Ascending aorta (tissue), 2 donors: ENCODE measurements around the gene CRTC3. TPM values are rescaled to one million over a fixed set of nuclear protein-coding genes. Genes with fewer than 3 reads are reported as not detected.
"Not testable (repeated sequence)": the region's sequence is repeated elsewhere in the genome, so short reads cannot be mapped to it uniquely, and the experiment has no call there.

Source experiments
- DNase-seq, 2 donors: peaks; one replicate each; pipeline ENCODE4 v3.0.0-alpha.2; 2019; ENCODE audit warnings: low spot score in 2 of 2
- H3K27ac ChIP-seq, 2 donors: fragments of 200-600 bp; sonication (generic); one replicate each; pipeline ENCODE4 v1.5.1; 2016 to 2017; ENCODE audit warnings: mild to moderate bottlenecking in 1 of 2
- H3K27me3 ChIP-seq: fragments of 200-600 bp; sonication (generic); one replicate; pipeline ENCODE4 v1.5.1; 2017
- H3K36me3 ChIP-seq, 2 donors: fragments of 200-600 bp; sonication (generic); one replicate each; pipeline ENCODE4 v1.5.1; 2016
- H3K4me1 ChIP-seq, 2 donors: fragments of 200-600 bp; sonication (generic); one replicate each; pipeline ENCODE4 v1.5.1; 2016 to 2017; ENCODE audit warnings: mild to moderate bottlenecking in 1 of 2
- H3K4me3 ChIP-seq, 2 donors: fragments of 200-600 bp; sonication (generic); one replicate each; pipeline ENCODE4 v1.5.1; 2016 to 2017; ENCODE audit warnings: mild to moderate bottlenecking in 1 of 2
- H3K9me3 ChIP-seq, 2 donors: fragments of 200-600 bp; sonication (generic); one replicate each; pipeline ENCODE4 v1.5.1; 2016
- CTCF ChIP-seq, 3 experiments: fragments of 200-600 bp in 2 of 3; fragments of 450-650 bp in 1 of 3; sonication (generic) in 2 of 3; IDR thresholded peaks; one replicate each; pipeline ENCODE4 v1.5.1; 2016 to 2019; ENCODE audit warnings: antibody characterized with exemption in 3 of 3, mild to moderate bottlenecking in 1 of 3, moderate library complexity in 1 of 3
- intact Hi-C: fragments of 100-400 bp; cut with DNase I; formaldehyde crosslinking; loops from one replicate; pipeline ENCODE4 v1.15.1; 2023
- total RNA-seq: library from RNA; depleted of rRNA; stranded (reverse); fragments of >200 nt; gene quantifications from one replicate; pipeline ENCODE4 v1.1.0, GENCODE V29; 2016

The CRTC3 gene
- total RNA-seq, 1 donor from 2014 or later = 35.5 TPM

- TF ChIP-seq CTCF (IDR thresholded peaks at IDR 0.05) = no peak
- no peak overlapping the region for H3K4me3 ChIP-seq
- H3K27ac ChIP-seq = no peak overlapping the region
- DNase-seq = no peak
- no peaks in the 10 kb centered on the region for H3K4me1 ChIP-seq
- no peaks in the 10 kb centered on the region for H3K9me3 ChIP-seq
- H3K27me3 ChIP-seq = no peaks in the 10 kb centered on the region
- H3K36me3 ChIP-seq = peaks cover 55 to 80% of the 10 kb centered on the region in 2 donors
- intact Hi-C loops = no loop called here
Observed at GRCh38 chr15:90623854-90624253, 94.1 kb downstream of the CRTC3 start.

GRCh38 chr15:90624278-90624981, 94.7 kb downstream of the CRTC3 start:
- Histone ChIP-seq H3K9me3 (no peaks in the 10 kb centered on the region), H3K27me3 (no peaks in the 10 kb centered on the region), H3K27ac (no peak overlapping the region), H3K4me3 (no peak overlapping the region), H3K36me3 (peaks cover 55 to 84% of the 10 kb centered on the region in 2 donors), H3K4me1 (no peaks in the 10 kb centered on the region)
- peak in 1 of 2 donors; percentile 38 for DNase-seq
- intact Hi-C loops = no loop called here
- TF ChIP-seq CTCF (IDR thresholded peaks at IDR 0.05) = no peak

- Histone ChIP-seq H3K27ac (no peak overlapping the region), H3K4me3 (no peak overlapping the region), H3K9me3 (no peaks in the 10 kb centered on the region), H3K4me1 (no peaks in the 10 kb centered on the region), H3K36me3 (peaks cover 57 to 84% of the 10 kb centered on the region in 2 donors), H3K27me3 (no peaks in the 10 kb centered on the region)
- no peak for DNase-seq
- intact Hi-C loops = no loop called here
- no peak for TF ChIP-seq CTCF (IDR thresholded peaks at IDR 0.05)
Observed at GRCh38 chr15:90625037-90625436, 95.3 kb downstream of the CRTC3 start.

GRCh38 chr15:90629217-90629616, 99.5 kb downstream of the CRTC3 start:
- Histone ChIP-seq H3K4me1 (no peaks in the 10 kb centered on the region), H3K9me3 (no peaks in the 10 kb centered on the region), H3K36me3 (peaks cover 64 to 80% of the 10 kb centered on the region in 2 donors), H3K4me3 (no peak overlapping the region), H3K27ac (no peak overlapping the region), H3K27me3 (no peaks in the 10 kb centered on the region)
- intact Hi-C loops = no loop called here
- TF ChIP-seq CTCF (IDR thresholded peaks at IDR 0.05) = no peak
- DNase-seq = peak in 1 of 2 donors; percentile 37

GRCh38 chr15:90633360-90633759, 103.6 kb downstream of the CRTC3 start:
- DNase-seq = peak in 1 of 2 donors; percentile 24
- H3K4me1 ChIP-seq = no peaks in the 10 kb centered on the region
- no peaks in the 10 kb centered on the region for H3K27me3 ChIP-seq
- intact Hi-C loops = no loop called here
- no peak for TF ChIP-seq CTCF (IDR thresholded peaks at IDR 0.05)
- no peak overlapping the region for H3K4me3 ChIP-seq
- H3K9me3 ChIP-seq = no peaks in the 10 kb centered on the region
- no peak overlapping the region for H3K27ac ChIP-seq
- peaks cover 54 to 73% of the 10 kb centered on the region in 2 donors for H3K36me3 ChIP-seq

- H3K9me3 ChIP-seq, DNase-seq, H3K4me3 ChIP-seq, intact Hi-C loops, H3K4me1 ChIP-seq, H3K27ac ChIP-seq, H3K27me3 ChIP-seq: not testable (repeated sequence)
- peaks cover 49 to 77% of the 10 kb centered on the region in 2 donors for H3K36me3 ChIP-seq
Observed at GRCh38 chr15:90636993-90637392, 107.3 kb downstream of the CRTC3 start.
